ENCODE data around the gene FLNA.
"Not testable (repeated sequence)": the region's sequence is repeated elsewhere in the genome, so short reads cannot be mapped to it uniquely, and the experiment has no call there.

Gene FLNA

GRCh38 chrX:154308108-154308946, 66.1 kb downstream of the FLNA start:
- peak; percentile 54 for DNase-seq (ENCODE audit: low read depth)

- DNase-seq (ENCODE audit: low read depth): no peak
These were observed 67.2 kb downstream of the FLNA start for GRCh38 chrX:154307202-154307601.

- no peak for DNase-seq (ENCODE audit: low read depth)
These were observed 68.8 kb downstream of the FLNA start for GRCh38 chrX:154305541-154306205.

- DNase-seq (ENCODE audit: low read depth): no peak
These were observed 69.6 kb downstream of the FLNA start for GRCh38 chrX:154304846-154305245.

GRCh38 chrX:154303476-154303875, 71.0 kb downstream of the FLNA start:
- no peak for DNase-seq (ENCODE audit: low read depth)

- not testable (repeated sequence) for DNase-seq (ENCODE audit: low read depth)
These were observed 71.4 kb downstream of the FLNA start for GRCh38 chrX:154302998-154303397.

- DNase-seq (ENCODE audit: low read depth): no peak
These were observed 73.6 kb downstream of the FLNA start for GRCh38 chrX:154300816-154301215.

Measured in stimulated activated CD8-positive, alpha-beta memory T cell treated with anti-CD3 and anti-CD28 coated beads, Interleukin-12 subunit alpha, Interleukin-12 subunit beta, amount 100 ng/mL, for 1 hour (primary cell).